DMS79 treated with DMSO at 0.1 percent for 48 hours (cell line): ENCODE measurements around the gene SF3B2.
"Not testable (repeated sequence)": the region's sequence is repeated elsewhere in the genome, so short reads cannot be mapped to it uniquely, and the experiment has no call there.

Source experiments
- DNase-seq: peaks from one replicate; lab custom pipeline; 2025; lab: John Stamatoyannopoulos, UW

SF3B2 gene, protein sequence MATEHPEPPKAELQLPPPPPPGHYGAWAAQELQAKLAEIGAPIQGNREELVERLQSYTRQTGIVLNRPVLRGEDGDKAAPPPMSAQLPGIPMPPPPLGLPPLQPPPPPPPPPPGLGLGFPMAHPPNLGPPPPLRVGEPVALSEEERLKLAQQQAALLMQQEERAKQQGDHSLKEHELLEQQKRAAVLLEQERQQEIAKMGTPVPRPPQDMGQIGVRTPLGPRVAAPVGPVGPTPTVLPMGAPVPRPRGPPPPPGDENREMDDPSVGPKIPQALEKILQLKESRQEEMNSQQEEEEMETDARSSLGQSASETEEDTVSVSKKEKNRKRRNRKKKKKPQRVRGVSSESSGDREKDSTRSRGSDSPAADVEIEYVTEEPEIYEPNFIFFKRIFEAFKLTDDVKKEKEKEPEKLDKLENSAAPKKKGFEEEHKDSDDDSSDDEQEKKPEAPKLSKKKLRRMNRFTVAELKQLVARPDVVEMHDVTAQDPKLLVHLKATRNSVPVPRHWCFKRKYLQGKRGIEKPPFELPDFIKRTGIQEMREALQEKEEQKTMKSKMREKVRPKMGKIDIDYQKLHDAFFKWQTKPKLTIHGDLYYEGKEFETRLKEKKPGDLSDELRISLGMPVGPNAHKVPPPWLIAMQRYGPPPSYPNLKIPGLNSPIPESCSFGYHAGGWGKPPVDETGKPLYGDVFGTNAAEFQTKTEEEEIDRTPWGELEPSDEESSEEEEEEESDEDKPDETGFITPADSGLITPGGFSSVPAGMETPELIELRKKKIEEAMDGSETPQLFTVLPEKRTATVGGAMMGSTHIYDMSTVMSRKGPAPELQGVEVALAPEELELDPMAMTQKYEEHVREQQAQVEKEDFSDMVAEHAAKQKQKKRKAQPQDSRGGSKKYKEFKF

DNA sequence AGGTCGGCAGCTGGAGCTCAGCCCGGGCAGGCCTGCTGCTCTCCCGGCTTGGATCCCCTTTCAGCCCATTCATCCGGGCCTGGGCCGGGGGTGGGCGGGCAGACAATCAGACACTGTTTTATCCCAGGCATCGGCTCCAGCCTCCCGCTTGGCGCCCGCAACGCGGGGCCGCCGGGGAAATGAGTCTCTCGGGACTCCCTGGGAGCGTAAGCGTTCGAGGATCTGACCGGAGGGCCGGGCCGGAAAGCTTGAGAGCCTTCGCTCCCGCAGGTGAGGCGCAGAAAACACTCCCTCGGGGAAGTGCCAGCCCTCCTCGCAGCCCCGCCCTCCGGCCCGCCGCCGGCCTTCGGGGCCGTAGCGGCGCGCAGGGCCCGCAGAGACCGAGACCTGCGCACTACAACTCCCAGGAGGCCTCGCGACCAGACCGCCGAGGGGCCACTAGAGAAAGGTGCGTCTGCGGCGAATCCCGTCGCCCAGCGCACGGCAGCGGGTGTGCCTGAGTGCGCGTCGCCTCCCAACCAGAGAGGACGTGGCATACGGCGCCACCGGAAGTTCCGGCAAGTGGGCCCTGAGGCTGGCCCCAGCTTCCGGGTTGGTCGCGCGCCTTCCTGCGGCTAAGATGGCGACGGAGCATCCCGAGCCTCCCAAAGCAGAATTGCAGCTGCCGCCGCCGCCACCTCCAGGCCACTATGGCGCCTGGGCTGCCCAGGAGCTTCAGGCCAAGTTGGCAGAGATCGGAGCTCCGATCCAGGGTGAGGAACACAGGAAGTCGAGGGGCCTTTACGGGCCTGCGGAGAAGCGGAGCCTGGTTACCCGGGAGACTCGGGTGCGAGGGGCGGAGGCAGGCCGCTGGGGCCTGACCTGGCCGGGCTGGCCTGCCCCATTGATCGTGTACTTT, at the start of gene SF3B2:
SF3B2 (plus strand) TSS at position 599 of the 898 bp plus-strand sequence; CDS start at position 620, 21 bp downstream.
- DNase-seq: peak; percentile 98

DNA sequence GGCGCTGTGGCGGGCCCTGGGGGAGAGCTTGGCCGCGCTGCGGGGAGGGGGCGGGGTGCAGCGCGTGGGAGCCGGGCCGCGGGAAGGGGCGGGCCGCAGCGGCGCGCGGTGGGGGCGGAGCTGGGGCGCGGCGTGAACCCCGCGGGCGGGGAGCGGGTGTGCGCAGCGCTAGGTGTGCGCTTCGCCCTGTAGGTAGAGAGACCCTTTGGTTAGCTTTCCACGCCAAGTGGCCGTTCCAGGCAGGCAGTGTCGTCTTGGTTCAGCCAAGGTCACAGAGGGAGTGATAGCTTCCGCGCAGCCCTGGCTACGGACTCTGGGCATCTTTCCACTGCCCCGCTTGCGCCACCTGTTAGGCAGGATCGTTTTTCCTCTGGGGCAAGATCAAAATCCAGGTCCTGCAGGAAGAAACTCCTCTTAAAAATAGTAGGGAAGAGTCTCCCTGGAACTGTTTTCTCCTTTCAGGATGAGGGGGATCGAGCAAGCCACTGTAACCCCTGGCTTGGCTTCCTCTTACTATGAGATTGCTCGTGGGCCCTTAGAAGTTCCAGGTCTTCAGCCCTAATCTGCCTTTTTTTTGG, 49.4 kb upstream of the SF3B2 start:
- DNase-seq: no peak

DNA sequence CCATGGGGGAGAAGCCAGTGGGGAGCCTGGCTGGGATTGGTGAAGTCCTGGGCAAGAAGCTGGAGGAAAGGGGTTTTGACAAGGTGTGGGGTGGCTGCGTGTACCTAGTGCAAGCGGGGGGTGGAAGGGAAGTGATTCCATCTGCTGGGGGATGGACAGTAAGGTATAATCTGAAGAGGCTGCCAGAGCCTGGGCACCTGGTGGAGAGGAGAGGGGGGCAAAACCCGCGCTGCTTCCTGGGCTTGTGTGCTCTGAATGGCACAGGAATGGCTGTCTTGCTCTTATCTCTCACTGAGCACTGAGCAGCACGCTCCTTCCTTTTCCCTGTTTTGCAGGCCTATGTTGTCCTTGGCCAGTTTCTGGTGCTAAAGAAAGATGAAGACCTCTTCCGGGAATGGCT, 48.9 kb upstream of the SF3B2 start:
- no peak for DNase-seq

DNA sequence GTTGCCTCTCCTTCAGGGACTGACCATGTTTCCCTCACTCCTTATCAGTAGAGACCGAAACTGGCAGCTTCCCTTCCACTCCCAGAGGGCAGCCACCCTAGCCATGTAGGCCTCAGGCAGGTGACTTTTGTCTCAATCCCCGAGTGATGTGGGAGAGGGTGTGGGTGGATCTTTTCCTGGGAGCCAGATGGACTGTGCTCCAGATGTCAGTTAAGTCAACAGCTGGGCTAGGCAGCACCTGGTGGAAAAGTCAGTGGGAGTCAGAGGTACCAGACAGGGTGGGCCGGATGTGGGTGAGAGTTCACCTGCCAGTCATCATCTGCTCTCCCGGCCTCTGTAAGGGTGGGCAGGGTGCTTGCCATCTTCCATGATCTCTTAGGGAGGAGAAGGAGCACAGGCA, 48.0 kb upstream of the SF3B2 start:
- DNase-seq: no peak

DNA sequence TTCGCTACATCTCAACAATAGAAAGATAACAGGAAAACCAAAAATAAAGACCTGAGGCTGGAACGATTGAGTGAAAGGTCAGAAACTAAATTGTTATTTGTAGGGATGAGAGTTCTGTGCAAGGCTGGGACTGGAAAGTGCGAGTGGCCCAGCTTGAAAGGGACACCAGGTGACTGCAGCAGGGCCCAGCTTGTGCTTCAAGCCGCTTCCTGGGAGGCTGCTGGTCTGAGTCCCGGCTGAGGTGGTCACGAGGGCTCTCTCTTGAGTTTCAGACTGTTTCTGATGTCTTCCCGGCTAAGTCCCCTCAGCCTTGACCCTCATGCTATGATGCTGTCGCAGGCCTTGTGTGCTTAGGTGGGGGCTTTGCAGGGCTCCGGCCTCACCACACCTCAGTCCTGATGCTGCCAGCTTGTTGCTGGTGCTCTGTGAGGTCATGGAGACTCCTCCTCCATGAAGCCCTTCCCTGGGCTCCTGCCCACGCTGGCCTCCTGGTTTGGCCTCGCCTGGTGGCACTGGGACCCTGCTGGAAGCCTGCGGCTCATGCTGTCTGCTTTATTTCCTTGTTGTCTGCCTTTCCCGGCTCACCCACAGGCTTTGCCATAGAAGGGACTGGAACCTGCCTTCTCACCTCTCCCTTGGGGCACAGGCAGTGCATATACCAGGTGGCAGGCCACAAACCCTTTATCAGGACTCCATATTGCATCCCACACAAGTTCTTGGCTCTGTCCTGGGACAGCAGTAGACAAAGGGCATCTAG, 45.9 kb upstream of the SF3B2 start:
- DNase-seq: no peak

DNA sequence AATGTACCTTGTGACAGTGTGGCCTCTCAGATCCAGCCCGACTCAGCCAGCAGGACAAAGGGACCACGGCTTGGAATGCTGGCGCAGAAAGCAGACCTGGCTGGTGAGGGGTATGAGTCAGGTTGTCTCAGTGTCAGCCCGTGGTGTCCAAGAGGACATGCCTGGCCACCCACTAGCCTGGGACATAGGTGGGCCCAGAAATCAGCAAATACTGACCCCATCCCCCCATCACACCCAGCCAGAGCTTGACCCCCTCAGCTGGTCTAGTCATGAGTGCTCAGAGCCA, 45.3 kb upstream of the SF3B2 start:
- no peak for DNase-seq

DNA sequence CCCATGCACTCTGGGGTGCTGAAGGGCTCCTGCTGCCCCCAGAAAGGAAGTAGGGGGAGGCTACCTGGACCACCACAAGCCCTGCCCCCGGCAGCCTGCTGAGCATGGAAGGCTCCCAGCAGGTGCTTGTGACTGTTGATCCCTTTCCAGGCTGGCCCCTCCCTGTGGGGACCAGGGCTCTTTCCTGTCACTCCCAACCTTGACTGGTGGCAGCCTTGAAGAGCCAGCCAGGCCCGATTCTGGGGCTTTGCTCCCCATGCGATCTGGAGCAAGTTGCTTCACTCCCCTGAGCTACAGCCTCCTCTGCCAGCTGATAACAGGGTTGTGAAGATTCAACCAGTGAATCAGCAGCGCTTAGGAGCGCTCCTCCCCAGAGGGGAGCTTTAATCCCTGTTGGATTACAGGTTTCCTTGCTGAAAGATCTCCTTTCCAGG, 44.9 kb upstream of the SF3B2 start:
- no peak for DNase-seq

DNA sequence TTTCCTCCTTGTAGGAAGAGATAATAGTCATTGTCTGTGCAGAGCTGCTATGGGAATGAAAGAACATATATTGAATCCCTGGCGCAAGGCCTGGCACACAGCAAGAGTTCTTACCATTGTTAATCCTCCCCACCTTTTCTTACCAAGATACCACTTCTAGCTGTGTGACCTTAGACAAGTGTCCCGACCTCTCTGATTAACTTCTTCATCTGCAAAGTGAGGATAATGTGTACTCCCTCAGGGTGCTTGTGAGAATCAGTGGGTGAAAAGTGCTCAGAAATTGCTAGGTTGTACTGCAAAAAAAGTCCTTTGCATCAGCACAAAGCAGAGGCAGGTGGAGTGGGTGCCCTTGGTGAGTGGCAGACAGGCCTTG, 44.1 kb upstream of the SF3B2 start:
- no peak for DNase-seq

DNA sequence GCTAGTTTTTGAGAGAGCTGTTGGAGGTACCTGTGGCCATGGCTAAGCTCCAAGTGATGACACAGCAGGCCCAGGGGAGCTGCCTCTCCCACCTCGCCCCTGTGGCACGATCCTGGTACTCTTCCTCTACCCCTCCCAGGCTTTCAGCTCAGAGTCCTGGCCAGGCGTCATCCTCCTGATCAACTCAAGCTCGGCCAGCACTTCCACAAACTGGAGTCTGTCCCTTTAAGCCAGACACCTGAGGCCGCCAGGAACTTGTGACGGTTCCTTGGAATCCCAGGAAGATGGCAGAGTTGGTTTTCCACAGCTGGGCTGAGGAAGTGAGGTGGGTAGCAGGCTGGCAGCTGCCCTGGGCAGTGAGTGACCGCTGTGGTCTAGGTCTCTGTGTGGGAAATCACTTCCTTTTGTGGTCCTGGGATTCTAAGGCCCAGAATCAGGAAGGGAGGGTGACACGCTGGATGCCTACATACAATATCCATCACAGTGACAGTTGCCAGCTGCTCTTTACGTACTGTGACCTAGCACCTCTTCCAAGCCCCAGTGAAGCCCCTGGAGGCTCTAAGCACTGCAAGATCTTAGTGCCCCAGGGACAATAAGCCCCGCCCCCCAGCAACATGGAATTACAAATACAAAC, 43.6 kb upstream of the SF3B2 start:
- DNase-seq: peak; percentile 35

DNA sequence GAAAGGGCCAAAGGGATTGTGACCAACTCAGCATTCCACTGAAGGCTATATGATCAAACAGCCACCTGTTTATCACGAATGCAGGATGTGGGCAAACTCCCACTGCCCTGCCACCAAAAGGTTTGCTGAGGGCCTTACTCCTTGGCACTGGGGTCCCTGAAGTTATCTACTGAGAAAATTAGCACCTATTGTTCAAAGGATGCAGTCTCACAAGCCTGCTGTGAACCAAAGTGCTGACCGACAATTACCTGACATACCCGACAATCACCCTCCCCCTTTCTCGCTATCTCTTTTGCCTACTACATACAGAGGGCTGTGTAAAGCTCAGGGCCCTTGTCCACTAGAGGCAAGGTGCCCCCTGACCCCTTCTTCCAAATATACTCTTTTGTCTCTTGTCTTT, 42.1 kb upstream of the SF3B2 start:
- DNase-seq: not testable (repeated sequence)

DNA sequence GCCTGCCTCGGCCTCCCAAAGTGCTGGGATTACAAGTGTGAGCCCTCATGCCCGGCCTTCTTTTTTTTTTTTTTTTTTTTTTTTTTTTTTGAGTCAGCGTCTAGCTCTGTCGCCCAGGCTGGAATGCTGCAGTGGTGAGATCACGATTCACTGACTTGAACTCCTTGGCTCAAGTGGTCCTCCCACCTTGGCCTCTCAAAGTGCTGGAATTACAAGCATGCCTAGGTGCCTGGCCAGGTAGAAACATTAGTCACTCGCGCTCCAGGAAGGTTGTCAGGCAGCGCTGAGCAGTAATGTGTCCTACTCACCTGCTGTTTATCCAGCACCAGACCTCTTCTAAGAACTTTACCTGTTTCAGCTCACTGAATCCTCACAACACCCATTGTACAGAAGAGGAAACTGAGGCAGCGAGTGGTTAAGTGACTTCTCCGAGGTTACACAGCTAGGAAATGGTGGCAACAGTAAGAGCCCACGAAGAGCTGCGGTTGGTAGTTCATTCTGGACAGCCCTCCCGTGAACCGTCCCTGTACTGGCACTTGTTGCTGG, 40.9 kb upstream of the SF3B2 start:
- DNase-seq: peak; percentile 67

DNA sequence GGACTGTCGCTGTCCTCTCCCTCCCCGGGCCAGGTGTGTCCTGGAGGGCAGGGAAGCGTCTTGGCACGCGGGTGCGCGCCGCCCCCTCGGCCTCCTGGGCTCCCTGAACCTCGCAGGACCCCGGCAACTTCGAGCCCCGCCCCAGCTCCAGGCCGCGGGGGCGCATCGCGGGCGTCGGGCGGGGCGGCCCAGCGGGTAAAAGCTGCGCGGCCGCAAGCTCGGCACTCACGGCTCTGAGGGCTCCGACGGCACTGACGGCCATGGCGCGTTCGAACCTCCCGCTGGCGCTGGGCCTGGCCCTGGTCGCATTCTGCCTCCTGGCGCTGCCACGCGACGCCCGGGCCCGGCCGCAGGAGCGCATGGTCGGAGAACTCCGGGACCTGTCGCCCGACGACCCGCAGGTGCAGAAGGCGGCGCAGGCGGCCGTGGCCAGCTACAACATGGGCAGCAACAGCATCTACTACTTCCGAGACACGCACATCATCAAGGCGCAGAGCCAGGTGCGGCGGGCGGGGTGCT, 40.3 kb upstream of the SF3B2 start, which contains the start of gene CST6:
CST6 (plus strand) TSS at position 224 of the 519 bp plus-strand sequence; CDS start at position 261, 37 bp downstream.
- peak; percentile 17 for DNase-seq

DNA sequence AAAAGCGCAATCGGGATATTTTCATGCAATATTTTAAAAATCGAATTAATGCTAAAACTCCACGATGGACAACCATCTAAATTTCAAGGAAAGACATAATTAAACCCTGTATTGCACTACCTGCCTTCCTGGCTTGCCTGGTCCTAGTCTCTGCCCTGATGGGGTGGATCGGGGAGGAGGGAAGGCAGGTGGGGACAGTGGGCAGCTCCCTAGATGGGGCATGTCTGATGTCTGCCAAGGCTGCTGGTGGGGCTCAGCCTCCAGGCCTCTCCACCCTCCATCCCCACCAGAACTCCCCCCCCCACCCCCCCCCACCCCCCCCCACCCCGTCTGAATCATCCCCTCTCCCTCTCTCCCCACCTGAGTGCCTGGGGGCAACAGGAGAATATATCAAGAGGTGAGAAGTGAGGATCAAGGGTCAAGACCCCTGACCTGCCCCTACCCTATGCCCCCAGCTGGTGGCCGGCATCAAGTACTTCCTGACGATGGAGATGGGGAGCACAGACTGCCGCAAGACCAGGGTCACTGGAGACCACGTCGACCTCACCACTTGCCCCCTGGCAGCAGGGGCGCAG, 39.7 kb upstream of the SF3B2 start:
- no peak for DNase-seq

DNA sequence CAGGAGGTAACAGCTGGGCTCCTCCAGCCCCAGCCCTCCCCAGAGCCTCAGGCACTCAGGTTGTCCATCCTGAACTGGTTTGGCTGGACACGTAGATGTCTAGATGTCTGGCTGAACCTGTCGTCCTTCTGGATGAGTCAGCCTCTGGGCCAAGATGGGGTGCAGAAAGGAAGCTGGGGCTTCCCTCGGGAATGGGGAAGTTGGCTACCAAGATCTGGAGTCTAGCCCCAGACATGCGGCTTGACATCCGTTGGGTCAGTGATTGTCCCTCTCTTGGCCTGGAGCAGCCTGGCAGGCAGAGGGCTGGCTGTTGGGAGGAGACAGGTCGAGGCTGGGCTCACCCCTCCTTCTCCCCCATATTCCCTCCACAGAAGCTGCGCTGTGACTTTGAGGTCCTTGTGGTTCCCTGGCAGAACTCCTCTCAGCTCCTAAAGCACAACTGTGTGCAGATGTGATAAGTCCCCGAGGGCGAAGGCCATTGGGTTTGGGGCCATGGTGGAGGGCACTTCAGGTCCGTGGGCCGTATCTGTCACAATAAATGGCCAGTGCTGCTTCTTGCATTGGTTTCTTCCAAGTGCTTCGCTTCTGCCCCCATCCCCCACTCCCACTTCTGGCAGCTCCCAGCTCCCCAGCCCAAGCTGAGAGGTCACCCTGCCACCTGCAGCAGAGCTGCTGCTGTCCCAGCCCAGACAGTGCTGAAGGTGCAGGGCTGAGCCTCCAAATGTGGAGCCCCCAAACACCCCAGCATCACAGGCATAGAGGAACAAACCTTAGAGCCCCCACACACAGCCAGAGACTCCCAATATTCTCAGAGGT, 39.0 kb upstream of the SF3B2 start:
- DNase-seq: no peak

DNA sequence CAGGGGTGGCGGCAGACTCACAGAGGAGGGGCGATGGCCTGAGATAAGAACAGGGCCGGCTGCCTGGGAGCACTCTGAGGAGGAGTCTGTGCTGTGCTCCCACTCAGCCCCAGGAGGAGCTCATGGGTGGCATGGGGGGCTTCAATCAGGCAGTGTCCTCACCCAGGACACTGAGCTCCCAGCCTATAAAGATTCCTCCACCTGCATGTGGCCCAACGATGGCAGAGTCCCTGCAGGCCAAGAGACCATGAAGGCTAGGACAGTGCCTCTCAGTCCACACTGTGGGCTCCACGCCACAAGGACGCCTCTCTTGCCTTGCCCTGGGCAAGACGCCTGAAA, 38.4 kb upstream of the SF3B2 start:
- DNase-seq: no peak

DNA sequence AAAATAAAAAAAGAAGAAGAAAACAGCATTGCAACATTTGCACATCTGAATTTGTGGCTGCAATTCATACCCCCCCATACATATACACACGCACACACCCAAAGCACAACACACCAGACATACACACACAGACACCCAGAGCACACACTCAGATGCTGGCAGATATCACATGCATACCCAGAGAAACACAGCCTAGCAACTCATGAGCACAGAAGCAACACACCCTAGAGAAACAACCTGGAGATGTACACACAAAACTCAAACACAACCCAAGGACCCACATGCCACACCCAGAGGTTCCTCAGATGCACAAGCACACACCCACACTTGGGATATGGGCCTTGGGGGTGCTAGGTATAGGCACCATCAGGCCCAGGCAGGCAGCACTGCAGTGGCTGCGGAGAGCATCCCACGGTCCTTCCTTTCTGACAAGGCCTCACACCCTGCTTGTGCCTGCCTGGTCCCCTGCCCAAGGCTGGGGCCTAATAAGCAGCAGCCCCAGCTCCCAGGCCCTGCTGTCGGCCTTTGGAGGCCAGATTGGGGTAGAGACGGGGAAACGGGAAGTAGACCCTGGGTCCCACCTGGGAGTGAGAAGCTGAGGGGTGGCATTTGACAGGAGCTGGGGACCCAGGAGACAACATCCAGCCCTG, 37.2 kb upstream of the SF3B2 start:
- no peak for DNase-seq

DNA sequence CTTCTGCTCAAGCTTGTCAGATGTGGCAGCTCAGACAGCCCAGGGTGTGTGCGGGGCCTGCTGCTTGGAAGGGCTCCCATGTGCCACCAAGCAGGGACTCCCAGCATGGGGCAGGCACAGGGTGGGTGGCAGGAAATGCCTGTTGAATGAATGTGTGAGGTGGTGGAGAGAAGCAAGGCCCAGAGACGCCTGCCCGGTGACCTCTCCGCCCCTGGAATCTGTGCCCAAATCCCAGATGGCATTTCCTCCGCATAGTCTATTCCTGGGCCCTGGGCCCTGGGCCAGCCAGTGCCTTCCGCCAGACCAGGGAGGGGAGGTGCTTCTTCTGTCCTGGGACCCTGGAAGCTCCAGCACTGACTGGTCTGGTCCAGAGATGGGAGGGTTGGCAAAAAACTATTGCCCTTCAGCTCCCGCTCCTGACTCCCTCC, 36.7 kb upstream of the SF3B2 start:
- no peak for DNase-seq
